Omental fat pad (tissue), 4 donors: ENCODE measurements around the gene UMODL1. TPM values are rescaled to one million over a fixed set of nuclear protein-coding genes. Genes with fewer than 3 reads are reported as not detected.

Source experiments
- ATAC-seq: fragments of 150-250 bp; one replicate; pipeline ENCODE4 v1.9.1; 2016; ENCODE audit warnings: mild to moderate bottlenecking, moderate library complexity; ENCODE audit not compliant: low FRiP score
- DNase-seq: peaks from one replicate; pipeline ENCODE4 v3.0.0-alpha.2; 2019; ENCODE audit warnings: low spot score
- total RNA-seq, 4 donors: library from RNA; depleted of rRNA; stranded (reverse); fragments of >200 nt; gene quantifications; one replicate each; pipeline ENCODE4 v1.1.0, GENCODE V29; 2016
- TF ChIP-seq, protein P1 (sequence below), 3 donors: fragments of 450-650 bp; IDR thresholded peaks; one replicate each; pipeline ENCODE4 v1.5.1; 2016 to 2017; ENCODE audit warnings: antibody characterized with exemption in 3 of 3, mild to moderate bottlenecking in 3 of 3, moderate library complexity in 2 of 3

UMODL1 gene
- total RNA-seq, 4 donors from 2014 or later: not detected

DNA sequence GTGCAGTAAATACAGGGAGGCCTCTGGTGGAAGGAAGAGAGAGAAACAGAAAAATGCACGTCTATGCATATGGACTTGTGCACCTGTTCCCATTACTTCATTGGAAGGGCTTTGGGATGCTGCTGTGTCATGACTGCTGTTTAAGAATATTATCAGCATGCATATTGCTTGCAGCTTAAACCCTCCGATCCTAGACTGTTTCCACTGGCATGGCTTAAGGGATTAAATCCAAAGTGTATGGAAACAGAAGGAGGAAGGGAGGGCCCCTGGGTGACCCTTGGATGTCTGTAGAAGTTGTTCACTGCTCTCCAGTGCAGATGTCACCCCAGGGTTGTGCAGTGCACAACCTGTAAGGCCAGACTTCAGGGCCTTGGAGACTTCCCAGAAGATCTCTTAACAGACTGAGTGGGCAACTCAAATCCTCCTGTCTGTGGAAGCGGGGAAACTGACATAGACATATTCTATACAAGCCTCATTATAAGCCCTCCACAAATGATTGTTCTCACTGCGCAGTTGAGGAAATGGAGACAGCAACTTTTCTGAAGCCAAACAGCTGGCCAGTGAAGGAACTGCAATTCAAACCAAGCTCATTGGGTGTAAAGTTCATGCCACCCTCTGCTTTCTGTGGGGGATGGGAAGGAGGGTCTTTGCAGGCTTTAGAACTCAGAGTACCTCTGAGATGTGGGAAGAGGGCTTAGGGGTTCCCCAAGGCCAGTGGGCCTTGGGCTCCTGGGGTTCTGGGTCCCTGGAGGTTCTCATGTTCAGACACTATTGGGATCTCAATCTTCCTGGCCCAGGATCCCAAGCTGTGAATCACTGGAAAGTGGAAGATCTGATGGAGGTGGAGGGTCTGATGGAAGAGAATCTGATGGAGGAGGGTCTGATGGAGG lies 73.8 kb downstream of the UMODL1 start:
- TF ChIP-seq, protein P1, sequence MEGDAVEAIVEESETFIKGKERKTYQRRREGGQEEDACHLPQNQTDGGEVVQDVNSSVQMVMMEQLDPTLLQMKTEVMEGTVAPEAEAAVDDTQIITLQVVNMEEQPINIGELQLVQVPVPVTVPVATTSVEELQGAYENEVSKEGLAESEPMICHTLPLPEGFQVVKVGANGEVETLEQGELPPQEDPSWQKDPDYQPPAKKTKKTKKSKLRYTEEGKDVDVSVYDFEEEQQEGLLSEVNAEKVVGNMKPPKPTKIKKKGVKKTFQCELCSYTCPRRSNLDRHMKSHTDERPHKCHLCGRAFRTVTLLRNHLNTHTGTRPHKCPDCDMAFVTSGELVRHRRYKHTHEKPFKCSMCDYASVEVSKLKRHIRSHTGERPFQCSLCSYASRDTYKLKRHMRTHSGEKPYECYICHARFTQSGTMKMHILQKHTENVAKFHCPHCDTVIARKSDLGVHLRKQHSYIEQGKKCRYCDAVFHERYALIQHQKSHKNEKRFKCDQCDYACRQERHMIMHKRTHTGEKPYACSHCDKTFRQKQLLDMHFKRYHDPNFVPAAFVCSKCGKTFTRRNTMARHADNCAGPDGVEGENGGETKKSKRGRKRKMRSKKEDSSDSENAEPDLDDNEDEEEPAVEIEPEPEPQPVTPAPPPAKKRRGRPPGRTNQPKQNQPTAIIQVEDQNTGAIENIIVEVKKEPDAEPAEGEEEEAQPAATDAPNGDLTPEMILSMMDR (IDR thresholded peaks at IDR 0.05): no peak
- DNase-seq: no peak
- ATAC-seq: no peak

DNA sequence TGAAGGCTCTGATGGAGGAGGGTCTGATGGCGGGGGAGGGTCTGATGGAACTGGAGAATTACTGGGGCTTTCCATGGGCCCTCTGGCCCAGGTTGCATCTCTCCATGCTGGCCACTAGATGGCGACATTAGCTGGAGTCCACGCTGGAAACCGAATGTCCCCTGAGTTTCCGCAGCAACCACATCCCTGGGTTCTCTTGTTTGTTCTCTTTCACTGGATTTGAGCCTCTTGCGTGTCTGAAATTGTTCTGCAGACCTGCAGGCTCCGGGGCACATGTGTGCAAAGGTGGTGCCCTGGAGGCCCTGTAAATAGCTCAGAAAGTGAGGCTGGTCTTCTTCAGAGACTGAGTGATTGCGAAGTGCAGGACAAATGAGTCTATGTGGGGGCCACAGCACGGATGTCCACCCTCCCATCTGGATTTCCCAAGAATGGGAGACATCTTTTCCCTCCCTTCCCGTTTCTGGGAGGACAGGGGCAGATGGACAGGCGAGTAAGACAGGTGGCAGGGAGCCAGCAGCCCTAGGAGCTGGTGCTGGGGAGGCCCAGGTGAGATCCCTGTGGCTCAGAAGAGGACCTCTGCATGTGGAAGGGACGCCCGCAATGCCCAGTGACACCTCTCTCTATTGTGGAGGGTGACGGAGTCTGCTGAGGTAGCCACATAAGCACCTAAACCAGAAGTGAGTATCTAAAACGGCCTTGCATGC lies 74.6 kb downstream of the UMODL1 start:
- DNase-seq: peak; percentile 22
- TF ChIP-seq, protein P1 (IDR thresholded peaks at IDR 0.05): peak in 2 of 3 donors; percentile 57 to 90
- peak; percentile 61 for ATAC-seq

DNA sequence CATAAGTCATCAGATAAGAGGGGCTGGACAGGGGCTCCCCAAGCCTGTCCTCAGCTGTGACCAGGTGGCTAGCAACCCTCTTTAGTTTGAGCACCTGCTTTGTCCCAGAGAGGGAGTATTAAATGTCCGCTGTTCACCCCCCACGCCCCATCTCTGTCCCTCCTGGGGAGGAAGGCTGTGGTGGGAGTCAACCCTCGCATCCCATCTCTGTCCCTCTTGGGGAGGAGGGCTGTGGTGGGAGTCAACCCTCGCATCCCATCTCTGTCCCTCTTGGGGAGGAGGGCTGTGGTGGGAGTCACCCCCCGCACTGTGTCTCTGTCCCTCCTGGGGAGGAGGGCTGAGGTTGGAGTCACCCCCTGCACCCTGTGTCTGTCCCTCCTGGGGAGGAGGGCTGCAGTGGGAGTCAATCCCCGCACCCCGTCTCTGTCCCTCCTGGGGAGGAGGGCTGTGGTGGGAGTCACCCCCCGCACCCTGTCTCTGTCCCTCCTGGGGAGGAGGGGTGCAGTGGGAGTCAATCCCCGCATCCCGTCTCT lies 75.2 kb downstream of the UMODL1 start:
- ATAC-seq (no peak), DNase-seq (no peak)
- TF ChIP-seq, protein P1 (IDR thresholded peaks at IDR 0.05): no peak

DNA sequence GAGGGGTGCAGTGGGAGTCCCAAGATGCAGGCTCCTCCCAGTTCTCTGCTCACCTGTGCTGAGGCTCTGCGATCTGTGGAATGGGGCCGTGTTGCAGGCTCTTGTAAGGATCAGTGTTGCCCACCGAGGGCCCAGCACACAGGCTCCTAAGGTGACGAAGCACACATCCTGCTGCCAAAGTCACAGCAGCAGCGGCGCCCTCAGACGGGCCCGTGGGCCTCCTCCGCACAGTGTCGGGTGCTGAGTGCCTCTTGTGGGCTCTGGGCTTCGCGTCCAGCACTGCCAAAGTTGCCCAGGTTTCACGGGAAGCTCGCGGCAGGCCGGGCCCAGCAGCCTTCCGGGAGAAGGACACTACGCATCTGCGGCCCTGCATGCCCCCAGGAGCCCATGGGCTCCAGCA lies 75.7 kb downstream of the UMODL1 start:
- peak; percentile 15 for DNase-seq
- TF ChIP-seq, protein P1 (IDR thresholded peaks at IDR 0.05): no peak
- no peak for ATAC-seq

DNA sequence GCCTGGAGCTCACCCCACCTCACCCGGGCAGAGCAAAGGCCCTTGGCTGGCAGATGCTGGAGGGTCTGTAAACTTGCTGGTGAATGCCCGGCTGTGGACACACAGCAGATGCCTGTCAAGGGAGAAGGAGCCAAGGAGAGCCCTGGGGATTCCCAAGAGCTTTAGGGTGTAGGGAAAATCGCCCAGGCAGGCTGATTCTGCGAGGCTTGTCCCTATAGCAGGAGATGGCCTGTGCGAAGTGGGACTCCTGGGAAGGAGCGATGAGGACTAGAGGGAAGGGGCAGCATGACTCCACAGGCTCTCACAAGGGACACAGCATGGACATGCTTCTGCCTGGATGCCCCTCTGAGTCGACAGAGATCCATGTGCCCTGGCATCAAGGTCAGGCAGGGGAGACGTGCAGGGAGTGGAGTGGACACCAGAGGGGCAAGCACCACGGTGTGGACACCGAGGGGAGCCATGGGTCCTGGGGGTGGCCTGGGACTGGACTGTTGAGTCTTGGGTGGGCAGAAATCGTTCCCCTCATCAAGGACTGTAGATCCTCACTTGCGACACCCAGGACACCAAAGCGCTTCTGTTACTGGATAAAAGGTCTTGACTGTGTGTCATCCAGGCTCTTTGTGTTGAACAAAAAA lies 76.4 kb downstream of the UMODL1 start:
- DNase-seq: peak; percentile 13
- TF ChIP-seq, protein P1 (IDR thresholded peaks at IDR 0.05): no peak
- no peak for ATAC-seq

DNA sequence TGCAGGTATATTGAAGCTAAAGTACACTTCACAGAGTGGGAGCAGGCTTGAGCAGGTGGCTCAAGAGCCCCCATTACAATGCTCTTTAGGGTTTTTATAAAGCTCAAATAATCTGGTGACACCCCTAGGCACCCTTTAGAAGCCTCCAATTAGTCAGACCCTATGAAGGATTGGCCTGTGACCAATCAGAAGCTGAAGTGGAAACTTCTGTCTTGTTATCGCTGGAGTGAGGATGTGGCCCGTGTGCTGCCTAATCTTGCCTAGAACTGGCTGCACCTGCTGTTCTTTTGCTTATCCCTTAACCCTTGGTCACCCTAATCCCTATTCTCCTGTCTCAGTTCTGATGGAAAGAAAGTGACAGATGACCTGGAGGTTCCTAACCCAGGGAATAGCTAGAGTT lies 77.0 kb downstream of the UMODL1 start:
- TF ChIP-seq, protein P1 (IDR thresholded peaks at IDR 0.05): no peak
- DNase-seq (no peak), ATAC-seq (no peak)
